NK-92 treated with Interleukin-12 subunit alpha and Interleukin-12 subunit beta, amount 100 ng/mL, for 24 hours (cell line): Measurements from ENCODE around the gene TNRC6B.

Experiments
- DNase-seq: peaks from one replicate; lab custom pipeline; 2025; lab: John Stamatoyannopoulos, UW

Gene TNRC6B

GRCh38 chr22:40240686-40241085 lies 63.0 kb downstream of the TNRC6B start:
- peak; percentile 30 for DNase-seq

GRCh38 chr22:40241200-40241763 lies 63.6 kb downstream of the TNRC6B start:
- DNase-seq, result peak; percentile 16

- no peak for DNase-seq
These were observed 66.2 kb downstream of the TNRC6B start for GRCh38 chr22:40243891-40244290.

DNA sequence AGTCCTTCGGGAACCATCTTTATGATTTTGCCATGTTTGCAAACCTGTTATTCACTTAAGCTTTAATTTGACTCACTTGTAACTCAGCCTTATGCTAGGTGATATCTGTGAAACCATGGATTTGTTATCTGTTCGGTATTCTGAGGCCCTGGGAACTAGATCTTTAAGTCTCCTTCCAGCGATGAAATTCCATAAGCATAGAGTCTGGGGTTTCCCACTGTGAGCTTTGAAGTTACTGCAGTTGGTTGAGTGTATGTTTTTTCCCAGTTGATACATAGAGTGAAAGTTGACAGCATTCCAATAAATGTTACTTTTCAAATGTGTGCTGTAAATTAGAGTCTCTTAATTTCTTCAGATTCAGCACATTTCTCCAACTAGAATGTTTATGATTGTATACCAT lies 66.9 kb downstream of the TNRC6B start:
- DNase-seq, result no peak

- DNase-seq, result peak; percentile 24
These were observed 70.3 kb downstream of the TNRC6B start for GRCh38 chr22:40247976-40248375.

DNA sequence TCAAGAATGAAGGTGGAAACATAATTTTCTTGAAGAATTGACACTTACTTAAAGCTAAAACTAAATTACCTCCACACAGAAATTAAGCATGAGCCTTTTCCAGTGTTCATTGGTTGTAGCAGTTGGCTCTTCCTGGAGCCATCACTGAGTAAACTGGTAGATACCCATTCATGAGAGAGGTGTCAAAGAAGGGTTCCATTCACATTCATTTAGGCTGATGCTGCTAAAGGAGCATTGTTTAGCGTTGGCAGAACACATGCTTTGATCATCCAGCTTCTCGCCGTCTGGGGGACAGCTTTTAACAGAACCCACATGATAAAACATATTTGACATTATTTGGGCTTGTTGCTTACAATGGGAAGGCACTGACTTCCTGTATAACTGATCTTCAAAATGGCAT lies 71.6 kb downstream of the TNRC6B start:
- no peak for DNase-seq

DNA sequence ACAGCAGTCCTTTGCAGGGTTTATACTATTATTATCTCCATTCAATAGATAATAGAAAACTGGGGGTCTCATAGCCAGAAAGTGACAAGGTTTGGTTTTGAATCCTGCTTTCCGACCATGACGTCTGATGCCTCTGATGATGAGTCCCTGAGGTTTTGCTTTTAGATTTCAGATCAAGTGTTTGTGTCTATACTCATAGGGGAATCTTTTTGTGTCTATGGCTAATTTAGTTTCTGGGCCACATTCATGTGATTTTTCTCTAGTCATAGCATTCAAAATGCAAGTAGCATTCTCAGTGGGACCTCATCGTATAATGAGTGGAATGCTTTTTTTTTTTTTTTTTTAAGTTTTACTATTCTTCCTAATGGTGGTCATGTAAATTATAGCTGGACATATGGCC lies 72.9 kb downstream of the TNRC6B start:
- no peak for DNase-seq

DNA sequence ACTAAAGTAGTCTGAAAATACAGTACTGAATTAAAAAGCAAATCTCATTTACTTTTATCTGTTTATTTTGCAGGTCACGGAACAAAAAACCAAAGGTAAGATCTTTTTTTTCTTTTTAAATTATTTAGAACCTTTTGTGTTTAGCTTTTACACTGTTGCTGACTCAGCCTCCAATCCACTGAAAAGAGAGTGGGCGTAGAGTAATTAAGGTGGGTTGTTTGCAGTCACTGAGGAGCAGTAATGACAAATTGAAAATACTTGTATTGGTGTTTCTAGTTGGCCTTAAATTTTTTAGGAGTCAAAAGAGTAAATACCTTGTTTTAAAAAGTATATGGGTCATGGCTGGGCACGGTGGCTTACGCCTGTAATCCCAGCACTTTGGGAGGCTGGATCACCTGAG lies 73.4 kb downstream of the TNRC6B start:
- no peak for DNase-seq

GRCh38 chr22:40252146-40252545 lies 74.4 kb downstream of the TNRC6B start:
- DNase-seq, result no peak

DNA sequence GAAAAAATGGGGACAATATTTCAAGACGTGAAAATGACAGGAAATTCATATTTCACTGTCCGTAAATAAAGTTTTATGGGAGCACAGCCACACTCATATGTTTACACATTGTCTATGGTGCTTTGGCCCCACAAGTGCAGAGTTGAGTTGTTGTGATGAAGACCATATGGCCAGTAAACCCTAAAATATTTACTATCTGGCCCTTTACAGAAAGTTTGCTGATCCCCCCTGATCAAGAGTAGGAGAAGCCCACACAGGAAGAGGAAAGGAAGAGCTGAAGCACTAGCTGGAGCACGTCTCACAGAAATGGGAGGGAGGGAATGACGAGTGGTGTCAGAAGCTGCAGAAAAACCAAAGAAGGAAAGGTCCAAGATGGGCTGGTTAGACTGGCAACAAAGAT lies 78.8 kb downstream of the TNRC6B start:
- DNase-seq, result no peak

GRCh38 chr22:40258017-40258416 lies 80.3 kb downstream of the TNRC6B start:
- DNase-seq, result no peak

- DNase-seq, result no peak
These were observed 80.8 kb downstream of the TNRC6B start for GRCh38 chr22:40258501-40258915.

- no peak for DNase-seq
These were observed 84.1 kb downstream of the TNRC6B start for GRCh38 chr22:40261783-40262182.

DNA sequence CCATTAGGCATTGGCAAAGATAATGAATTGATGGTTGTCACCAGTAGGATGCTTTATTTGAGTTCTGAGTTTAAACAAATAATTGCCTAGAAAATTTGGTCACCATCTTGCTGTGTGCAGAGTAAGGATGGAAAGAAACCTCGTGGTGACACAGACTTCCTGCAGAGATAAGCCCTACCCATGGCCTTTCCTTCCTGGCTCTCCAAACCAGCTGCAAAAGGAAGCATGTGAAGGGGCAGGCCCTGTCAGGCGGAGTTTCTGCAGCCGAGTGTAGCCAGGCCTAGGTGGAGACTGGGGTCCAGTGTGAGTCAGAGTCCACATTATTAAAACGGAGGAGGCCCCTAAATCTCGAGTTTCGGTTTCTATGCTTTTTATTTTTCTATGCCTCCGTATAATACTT lies 85.5 kb downstream of the TNRC6B start:
- DNase-seq, result no peak

DNA sequence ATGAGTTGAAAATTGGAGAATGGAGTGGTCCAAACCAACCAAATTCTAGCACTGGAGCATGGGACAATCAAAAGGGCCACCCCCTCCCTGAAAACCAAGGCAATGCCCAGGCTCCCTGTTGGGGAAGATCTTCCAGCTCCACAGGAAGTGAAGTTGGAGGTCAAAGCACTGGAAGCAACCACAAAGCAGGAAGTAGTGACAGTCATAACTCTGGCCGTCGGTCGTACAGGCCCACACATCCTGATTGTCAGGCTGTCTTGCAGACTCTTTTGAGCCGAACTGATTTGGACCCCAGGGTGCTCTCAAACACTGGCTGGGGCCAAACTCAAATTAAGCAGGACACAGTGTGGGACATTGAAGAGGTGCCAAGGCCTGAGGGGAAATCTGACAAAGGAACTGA lies 88.1 kb downstream of the TNRC6B start:
- DNase-seq, result no peak

DNA sequence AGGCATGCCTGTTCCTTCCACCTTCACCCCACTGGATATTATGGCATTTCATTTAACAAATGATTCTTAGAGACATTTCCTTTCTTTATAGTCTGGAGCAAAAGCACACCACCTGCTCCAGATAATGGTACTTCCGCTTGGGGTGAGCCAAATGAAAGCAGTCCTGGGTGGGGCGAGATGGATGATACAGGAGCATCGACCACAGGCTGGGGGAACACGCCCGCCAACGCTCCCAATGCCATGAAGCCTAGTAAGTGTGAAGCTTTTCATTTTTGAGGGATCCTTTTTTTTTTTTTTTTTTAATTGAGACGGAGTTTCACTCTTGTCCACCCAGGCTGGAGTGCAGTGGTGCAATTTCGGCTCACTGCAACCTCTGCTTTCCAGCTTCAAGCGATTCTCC lies 92.3 kb downstream of the TNRC6B start:
- no peak for DNase-seq

- DNase-seq, result no peak
These were observed 93.1 kb downstream of the TNRC6B start for GRCh38 chr22:40270748-40271373.

DNA sequence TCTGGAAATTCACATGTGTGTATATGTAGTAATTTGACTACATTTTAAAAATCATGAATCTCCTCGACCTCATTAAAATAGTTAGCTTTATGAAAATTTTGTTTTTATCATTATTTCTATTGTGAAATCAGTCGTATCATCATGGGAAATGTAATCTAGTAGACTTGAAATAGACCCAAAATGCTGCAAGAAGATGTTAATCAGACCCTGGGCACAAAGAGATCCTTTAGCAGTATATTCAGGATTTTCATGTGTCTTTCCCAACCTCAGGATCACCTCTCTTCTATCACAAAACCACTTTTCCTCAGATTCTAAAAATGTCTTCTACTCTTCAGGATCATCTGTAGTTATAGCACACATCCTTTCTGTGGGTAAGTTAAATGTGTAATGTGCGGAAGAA lies 93.7 kb downstream of the TNRC6B start:
- no peak for DNase-seq

DNA sequence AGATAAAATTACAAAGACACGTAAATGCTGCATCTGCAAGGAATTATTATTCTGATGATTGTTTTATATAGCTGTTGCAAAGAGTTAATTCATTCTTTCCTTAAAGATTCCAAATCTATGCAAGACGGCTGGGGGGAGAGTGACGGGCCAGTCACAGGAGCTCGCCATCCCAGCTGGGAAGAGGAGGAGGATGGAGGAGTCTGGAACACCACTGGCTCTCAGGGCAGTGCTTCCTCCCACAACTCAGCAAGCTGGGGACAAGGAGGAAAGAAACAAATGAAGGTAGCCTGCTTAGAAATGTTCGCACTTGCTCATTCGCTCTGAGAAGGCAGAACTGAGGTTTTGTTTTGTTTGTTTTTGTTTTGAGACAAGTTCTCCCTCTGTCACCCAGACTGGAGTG lies 95.6 kb downstream of the TNRC6B start:
- no peak for DNase-seq

DNA sequence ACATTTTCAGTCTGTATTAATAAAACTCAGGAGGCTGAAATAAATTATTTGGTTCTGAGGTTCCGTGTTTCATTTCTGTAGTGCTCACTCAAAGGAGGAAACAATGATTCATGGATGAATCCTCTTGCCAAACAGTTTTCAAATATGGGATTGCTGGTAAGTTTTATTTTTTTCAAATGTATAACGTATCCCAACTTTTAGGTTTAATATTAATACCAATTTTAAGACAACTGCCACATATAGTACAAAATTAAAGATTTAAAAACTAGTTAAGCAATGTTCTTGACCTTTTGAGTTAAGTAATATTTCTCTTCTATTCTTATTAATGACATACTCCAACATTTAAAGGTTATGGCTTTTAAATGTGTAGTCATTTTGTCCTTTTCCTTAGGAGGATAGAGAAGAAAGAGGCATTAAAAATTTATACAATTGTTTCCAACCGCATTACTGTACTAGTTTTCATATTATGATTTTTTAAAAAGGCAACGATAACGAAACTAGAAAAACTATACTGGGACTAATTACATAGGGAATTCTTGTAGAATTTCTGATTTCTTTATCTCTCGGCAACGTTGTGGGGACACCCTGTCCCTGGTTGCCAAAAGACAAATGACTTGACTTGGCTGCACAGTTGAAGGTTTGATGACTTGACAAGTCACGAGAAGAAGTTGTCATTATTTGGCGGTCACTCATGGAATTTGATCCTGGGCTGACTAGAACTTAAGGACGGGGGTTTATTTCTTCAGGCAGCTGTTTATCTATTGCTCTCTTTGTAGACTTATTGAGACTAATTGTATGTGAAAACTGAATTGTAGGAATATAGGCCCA lies 99.5 kb downstream of the TNRC6B start:
- DNase-seq, result no peak

DNA sequence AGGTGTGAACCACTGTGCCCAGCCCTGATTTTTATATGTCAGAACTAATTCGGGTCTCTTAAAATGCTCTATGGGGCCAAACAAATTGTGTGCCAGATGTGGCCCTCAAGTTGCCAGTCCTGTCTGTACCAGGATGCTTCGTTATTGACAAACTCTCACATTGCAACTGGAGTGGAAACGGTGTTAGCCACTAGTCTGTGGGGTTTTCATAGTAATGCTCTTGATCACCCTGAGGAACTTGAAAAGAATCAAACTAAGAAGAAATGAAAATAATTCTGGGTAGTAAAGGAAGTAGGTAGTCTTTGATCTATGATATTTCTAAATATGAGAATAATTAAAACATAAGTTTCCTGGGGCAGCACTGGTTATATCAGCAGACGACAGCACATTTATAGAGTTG lies 101.3 kb downstream of the TNRC6B start:
- no peak for DNase-seq

DNA sequence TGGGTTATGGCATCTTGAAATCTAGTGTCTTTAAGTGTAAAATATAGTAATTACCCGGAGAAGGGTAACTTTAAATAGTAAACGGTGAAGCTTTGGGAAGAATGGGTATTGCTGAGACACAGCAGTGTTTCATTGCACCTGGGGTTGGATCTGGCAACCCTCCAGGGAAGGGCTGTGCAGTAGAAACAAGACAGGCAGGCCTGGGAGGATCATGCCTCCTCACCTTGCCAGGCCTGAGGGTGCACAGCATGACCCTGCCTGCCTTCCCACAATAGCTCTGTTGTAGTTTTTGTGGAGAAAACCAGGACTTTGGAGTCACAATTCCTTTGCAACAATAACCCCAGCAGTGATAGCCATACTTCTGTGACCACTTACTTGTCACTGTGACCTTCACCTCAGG lies 104.0 kb downstream of the TNRC6B start:
- no peak for DNase-seq

DNA sequence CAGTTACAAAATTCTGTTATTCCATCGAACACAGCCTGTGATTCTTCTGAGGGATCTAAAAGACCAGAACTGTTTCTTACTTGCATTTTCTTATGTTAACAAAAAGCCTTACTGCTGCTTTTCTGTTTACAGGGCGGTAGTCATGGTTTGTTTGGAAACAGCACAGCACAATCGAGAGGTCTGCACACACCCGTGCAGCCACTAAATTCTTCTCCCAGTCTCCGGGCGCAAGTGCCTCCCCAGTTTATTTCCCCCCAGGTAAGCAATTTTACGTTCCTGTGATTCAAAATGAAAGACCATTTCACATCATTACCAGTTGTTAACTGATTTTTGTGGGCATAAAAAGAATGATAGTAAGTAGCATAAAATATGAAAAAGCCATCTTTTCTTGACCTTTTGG lies 107.8 kb downstream of the TNRC6B start:
- DNase-seq, result no peak
